GM19193 (cell line): Measurements from ENCODE around the gene FAM110D.

Source experiments
- POLR2A ChIP-seq: IDR thresholded peaks from 4 replicates; pipeline ENCODE4 v1.6.1; 2011; ENCODE audit not compliant: insufficient read depth, insufficient read length; ENCODE audit errors: extremely low read depth

Gene FAM110D

DNA sequence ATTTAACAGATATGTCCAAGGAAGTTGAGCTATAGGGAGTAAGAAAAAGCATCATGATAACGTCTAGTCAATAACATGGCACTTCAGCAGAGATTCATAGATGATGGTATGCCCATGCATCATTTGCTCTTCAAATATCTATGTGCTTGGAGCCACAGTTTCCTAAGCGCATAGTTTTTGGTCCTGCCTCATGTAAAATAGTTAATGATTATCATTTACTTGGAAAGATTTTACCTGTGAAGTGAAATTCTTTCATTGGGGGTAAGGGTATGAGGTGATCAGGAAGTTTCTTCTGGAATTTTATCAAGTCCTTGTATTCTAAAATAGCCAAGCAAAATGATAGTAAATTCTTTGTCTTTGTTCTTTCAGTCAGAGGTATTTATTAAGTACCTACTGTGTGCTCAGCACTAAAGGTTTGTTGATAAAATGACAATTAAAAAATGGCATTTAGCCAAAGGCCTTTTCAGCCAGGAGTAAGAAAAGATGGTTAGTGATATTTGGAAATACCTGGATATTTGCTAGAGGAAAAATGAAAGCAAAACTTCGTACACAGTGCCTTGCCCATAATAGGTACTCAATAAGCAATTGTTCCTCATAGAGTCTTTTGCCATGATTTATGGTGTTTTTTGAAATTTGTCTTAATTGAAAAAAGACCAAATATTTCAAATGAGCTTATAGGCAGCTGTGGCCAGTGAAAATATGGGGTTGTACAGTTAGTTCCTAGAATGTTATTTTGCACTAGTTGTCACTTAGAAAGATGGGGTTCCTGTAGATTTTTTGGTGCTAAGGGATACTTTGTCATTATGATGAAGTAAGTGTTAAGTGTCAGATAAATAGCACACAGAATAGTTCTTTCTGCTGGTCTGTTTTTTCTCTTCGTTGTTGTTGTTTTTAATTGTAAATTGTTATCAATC lies 34.2 kb upstream of the FAM110D start:
- no peak for TF ChIP-seq POLR2A

DNA sequence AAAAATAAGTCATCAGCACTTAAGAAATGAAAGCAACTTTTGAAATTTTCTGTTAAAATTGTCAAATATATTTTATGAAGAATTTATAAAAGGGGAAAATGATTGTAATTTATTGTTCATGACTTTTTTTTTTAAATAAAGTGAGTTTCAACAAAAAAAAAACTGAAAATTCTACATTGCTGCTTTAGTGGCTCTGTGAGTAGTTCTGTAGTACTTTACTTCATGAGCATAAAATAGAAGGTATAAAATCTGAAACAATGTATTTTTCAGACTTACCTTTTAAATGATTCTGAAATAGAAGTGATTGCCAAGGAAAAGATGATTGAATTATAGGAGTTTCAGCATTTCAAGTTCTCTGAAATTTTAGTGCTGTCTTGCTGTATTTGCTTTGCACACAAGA lies 33.5 kb upstream of the FAM110D start:
- TF ChIP-seq POLR2A = no peak

DNA sequence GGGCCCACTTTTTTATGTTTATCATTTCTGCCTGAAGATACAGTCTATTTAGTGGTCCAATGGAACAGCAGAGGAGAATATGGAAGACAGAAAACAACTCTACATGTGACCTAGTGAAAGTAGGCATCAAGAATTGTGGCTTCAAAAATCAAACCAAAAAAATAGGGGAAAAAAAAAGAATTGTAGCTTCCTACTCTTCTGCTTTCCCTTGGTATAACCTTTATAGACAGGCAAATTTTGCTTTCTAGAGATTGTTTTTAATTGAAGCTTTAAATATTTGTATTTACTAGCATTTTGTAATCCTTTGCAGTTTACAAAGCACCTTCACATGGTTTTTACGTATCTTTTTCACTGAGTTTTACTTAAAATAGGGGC lies 32.9 kb upstream of the FAM110D start:
- no peak for TF ChIP-seq POLR2A

DNA sequence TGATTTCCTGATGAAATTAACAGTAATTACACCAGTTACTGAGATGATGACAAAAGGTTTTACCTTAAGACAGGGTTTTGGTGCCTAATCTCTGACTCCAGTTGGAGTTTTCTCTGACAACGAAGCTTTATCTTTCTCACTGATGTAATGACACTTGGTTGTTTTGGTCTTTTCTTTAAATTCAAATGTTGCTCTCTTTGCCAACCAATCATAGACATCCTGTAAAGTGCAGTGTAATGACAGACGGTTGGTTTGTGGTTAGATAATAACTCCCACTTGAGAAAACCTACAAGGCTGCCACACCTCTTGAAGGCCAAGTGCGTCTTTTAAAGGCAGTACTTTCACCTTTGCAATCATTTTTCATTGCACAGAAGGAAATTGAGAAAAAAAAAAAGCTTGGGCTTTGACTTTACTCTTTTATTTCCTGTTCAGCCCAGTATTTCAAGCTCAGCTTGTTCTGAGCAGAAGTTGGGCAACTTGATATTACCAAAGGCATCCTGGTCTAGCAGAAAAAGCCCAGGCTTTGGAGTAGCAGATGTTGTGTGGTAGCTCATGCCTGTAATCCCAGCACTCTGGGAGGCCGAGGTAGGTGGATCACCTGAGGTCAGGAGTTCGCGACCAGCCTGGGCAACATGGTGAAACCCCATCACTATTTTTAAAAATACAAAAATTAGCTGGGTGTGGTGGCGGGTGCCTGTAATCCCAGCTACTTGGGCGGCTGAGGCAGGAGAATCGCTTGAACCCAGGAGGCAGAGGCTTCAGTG lies 32.4 kb upstream of the FAM110D start:
- TF ChIP-seq POLR2A = no peak

DNA sequence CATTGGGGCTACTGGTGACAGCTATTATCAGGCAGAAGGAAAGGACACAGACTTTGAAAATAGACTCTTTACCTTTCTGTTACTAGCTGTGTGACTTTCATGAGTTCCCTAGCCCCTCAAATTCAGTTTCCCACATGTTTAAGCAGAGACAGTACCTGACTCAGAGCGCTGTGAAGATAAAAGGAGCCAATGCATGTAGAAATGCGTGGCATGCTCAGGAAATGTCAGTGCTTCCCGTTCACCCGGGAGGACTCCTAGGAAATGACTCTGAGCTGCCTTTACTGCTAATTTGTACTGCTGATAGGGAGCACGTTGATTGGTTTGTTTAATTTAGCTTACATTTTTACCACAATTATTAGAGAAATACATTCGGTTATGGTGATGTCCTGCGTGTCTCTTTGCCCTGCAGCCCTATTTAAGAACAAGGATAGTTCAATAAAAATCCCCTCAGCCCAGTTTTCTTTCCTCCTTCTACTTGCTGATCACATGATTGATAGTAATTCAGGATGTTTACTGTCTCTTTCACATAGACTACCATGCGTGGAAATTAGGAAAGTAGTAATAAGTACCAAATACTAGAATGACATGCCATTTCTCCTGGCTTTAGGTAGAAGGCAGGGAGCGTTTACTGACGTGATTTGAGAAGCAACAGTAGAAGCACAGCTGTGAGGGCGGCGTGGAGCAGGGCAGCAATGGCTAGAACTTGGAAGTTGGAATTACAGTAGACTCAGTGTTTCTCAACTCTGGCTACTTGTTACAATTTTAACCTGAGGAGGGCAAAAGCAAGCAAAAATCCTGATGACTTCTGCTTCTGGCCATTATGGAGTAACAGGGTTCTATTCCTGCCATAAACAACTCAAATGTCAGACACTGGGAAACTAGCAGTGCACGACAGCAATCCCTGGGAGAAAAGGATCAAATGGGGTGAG lies 31.4 kb upstream of the FAM110D start:
- no peak for TF ChIP-seq POLR2A

DNA sequence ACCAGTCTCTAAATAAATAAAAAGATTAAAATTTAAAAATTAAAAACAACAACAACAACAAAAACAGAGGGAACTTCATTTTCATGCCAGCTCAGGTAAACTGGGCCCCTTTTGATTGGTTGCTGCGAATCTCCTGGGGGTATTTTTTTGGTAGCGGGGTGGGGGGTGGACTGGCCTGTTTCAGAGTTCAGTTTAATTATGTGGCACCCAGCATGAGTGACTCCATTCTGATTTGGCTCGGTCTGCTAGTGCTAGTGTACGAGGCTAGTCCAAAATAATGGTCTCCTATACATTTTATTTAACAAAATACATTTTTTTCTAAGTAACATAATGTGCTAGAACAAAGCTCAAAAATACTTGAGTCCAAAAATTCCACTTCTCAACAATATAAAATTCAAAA lies 29.1 kb upstream of the FAM110D start:
- no peak for TF ChIP-seq POLR2A

DNA sequence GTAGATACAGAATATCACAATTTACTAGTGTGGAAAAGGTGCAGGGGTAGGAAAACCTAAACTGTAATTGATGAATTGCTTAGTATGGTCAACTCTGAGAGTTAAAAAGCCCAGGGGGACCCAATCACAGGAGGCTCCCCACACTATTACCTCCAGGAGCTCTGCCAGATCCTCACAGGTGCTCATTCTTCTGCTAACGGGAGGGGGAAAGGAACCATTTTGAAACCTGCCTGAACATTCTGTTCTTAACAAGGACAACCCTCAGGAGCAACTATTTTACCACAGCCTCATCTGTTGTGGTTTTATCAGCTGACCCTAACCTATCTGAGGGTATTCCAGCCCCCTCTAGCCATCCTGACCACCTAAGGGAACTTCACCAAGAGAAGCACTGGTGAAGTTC lies 28.2 kb upstream of the FAM110D start:
- no peak for TF ChIP-seq POLR2A

DNA sequence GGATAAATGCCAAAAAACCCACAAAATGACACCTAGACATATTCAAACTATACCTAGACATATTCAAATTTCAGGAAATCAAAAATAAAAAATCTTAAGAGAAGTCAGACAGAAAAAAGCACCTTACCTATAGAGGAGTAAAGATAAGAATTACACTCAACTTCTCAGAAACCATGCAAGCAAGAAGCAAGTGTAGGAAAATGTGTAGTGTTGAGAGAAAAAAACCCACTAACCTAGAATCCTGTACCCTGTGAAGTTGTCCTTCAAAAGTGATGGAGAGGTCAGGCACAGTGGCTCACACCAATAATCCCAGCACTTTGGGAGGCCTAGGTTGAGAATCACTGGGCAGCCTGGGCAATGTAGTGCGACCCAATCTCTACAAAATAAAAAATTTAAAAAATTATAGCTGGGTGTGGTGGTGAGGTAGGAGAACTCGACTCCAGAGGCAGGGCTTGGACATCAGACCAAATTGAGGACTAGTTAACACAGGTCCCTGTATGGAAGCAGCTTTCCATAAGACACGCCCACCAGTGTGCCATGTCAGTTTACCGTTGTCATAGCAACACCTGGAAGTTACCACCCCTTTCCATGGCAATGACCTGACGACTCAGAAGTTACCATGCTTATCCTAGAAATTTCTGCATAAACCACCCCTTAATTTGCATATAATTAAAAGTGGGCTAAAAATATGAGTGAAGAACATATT lies 26.6 kb upstream of the FAM110D start:
- no peak for TF ChIP-seq POLR2A

DNA sequence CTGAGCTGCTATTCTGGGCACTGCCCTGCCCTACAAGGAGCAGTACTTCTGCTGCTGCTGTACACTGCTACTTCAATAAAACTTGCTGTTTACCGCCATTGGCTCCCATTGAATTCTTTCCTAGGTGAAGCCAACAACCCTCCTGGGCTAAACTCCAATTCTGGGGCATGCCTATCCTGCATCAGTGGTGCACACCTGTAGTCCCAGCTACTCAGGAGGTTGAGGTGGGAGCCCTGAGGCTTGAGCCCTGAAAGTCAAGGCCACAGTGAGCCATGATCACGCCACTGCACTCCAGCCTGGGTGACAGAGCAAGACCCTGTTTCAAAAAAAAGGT lies 26.1 kb upstream of the FAM110D start:
- TF ChIP-seq POLR2A = no peak

DNA sequence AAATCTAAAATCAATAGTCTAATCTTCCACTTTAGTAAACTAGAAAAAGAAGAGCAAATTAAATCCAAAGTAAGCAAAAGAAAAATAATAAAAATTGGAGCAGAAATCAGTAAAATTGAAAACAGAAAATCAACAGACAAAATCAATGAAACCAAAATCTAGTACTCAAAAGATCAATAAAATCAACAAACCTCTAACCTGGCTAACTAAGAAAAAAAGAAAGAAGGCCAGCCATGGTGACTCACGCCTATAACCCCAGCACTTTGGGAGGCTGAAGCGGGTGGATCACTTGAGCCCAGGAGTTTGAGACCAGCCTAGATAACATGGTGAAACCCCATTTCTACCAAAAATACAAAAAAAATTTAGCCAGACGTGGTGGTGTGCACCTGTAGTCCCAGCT lies 24.4 kb upstream of the FAM110D start:
- no peak for TF ChIP-seq POLR2A

DNA sequence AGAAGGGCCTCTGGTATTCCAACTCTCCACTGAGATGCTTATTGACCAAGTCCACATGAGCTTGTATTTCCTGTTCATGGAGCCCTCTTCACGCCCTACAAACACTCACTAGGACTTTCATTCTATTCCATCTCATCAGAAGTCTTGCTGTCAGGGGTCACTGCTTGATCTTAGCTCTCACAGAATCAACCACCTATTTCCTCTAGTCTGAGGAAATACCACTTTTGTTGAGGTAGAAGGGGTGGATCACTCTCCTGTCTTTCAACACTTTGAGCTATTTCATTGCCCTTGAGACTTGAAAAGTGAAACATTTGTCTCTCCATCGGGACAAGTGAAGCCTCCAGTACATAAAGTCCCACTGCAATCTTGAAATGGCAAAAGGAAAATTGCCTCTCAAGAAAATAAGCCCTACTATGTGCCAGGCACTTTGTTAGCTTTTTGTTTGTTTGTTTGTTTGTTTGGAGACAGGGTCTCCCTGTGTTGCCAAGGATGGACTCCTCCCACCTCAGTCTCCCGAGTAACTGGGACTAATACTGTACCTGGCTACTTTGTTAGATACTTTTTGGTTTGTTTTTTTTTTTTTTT lies 19.8 kb upstream of the FAM110D start:
- TF ChIP-seq POLR2A = no peak

DNA sequence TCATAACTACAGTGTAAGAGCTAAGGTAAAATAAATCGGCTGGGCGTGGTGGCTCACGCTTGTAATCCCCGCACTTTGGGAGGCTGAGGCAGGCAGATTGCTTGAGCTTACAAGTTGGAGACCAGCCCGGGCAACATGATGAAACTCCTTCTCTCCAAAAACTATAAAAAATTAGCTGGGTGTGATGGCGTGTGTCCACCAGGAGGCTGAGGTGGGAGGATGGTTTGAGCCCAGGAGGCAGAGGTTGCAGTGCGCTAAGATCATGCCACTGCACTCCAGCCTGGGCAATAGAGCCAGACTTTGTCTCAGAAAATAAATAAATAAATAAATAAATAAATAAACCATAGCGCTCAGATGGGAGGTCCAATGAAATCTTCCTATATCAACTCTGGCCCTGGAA lies 16.7 kb upstream of the FAM110D start:
- no peak for TF ChIP-seq POLR2A

DNA sequence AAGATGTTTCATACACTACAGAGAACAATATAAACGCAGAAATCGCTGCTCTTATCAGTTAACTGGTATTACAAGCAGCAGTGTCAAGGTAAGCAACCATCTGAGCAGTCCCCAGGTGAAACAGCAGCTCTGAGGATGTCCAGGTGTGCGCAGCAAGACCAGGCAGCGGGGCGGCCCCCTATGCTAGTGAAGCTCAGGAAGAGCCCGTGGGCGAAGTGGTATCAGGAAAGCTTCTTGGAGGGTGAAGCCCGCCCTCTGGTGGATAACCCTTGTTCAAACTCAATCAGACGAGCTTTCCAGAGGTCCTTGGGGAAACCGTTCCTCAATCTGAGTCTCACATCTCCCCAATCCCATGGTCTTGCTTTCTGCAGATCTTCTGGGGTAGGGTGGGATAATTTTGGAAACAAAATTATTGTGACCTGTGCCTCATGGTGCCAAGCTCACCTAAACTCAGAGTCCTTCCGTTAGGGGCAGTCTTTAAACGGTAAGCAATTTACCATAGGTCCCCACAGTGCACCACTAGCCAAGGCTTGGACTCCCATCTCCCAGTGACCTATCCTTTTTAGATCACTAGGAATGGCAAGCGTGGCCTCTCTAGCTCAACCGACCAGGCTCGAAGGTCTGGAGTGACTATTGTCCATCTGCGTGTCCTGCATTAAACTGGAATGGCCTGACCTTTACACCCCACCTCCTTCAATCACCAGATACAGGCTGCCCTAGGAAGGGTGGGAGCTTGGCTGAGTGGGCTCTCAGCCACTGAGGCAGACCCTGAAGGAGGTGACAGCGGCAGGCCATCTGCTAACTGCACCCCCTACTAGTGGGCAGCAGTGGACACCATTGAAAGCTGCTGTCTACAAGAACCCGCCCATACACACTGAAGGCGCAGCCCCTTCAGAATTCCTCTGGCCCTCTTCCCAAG lies 13.6 kb upstream of the FAM110D start:
- TF ChIP-seq POLR2A = no peak
